ENCODE measurements around the gene PLEKHN1. TPM values are rescaled to one million over a fixed set of nuclear protein-coding genes. Genes with fewer than 3 reads are reported as not detected.

PLEKHN1 gene
- total and polyA plus RNA-seq, 2 of the 4 experiments (the other 2 are of a cell fraction) = 0.54 to 2.1 TPM

DNA sequence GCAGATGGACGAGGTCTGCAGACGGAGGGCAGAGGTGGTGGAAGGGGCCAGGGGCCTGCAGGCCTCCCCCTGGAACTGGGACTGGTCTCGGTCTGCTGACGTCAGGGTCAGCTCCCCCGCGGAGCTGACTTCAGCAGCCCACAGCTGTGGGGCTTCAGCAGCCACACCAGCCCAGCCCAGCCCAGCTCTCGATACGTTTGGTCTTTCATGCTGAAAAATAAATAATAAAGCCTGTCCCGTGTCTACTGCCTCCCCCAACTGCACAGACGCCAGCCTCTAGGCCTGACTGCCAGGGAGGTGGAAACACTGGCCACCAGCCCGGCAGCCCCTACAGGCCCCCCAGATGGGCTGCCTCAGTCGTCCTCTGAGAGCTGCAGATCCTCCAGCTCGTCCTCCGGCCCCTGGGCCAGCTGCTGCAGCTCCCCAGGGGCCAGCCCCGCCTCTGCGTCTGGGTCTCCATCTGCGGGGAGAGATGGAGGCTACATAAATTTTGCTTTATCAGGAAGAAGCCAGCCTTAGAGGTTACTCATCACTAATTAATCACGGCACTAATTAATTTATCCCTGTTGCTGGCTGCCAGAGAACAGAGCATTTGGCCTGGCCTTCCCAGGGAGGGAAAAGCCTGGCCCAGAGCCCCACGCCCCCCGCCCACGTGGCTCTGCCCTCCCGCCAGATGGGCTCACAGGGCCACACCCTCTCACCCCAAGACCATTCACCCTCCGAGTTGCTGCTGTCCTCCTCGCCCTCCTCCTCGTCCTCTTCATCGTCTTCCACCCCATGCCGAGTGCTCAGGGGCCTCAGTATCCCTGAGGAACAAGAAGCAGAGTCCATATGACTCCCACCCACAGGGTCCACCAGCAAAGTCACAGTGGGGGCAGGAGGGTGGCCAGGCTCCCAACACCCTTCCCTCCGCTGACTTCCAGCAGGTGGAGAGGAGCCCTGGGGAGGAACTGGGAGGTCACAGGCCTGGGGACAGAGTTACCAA lies 21.6 kb upstream of the PLEKHN1 start:
- DNase-seq (peak; percentile 83), ATAC-seq (ENCODE audit: low read depth) (peak; percentile 51)
- H2AK5ac ChIP-seq (ENCODE audit: low read depth, low read length) = peak overlapping the region; percentile 72
- dilution Hi-C loops (cut with HindIII; ENCODE audit: low sequenced_read_pairs, unreplicated experiment) (no loop called here), intact Hi-C loops (cut with micrococcal nuclease) (no loop called here), in situ Hi-C loops (cut with MboI; ENCODE audit: low sequenced_read_pairs) (no loop called here)
- no peak overlapping the region for H3K4me3 ChIP-seq (ENCODE audit: insufficient read depth, low read depth, low read length)
- H2BK15ac ChIP-seq (ENCODE audit: low read depth, low read length) = no peak overlapping the region
- peak overlapping the region; percentile 43; the same call in 1 of the 2 replicates for H2BK20ac ChIP-seq (ENCODE audit: low read depth, low read length)
- peaks cover 0 to 5% of the 10 kb centered on the region in 2 experiments; a peak in 1 of 4 replicates for H3K79me1 ChIP-seq (ENCODE audit: low read depth in 1 of 2, low read length in 2 of 2)
- peak overlapping the region; percentile 78; the same call in 1 of the 2 replicates for H3K23ac ChIP-seq (ENCODE audit: low read depth, low read length)
- H2AK9ac ChIP-seq (replicated peaks; ENCODE audit: low read depth, low read length, poor library complexity) = no peak overlapping the region
- H3K4me2 ChIP-seq (ENCODE audit: low read depth, low read length) = peak overlapping the region; percentile 35; the same call in 1 of the 2 replicates
- CTCF ChIA-PET = no interaction called here
- POLR2A ChIA-PET (ENCODE audit: unreplicated experiment) = no interaction called here
- BruUV-seq (replicated peaks) = no TSS peak
- peak overlapping the region; percentile 31 to 53; a peak in 2 of 4 replicates for H4K8ac ChIP-seq (ENCODE audit: low read depth in 2 of 2, low read length in 2 of 2)
- H4K20me1 ChIP-seq (ENCODE audit: insufficient read depth, low read length) = peaks cover 12% of the 10 kb centered on the region
- H2AFZ ChIP-seq (replicated peaks; ENCODE audit: low read length, poor library complexity) = peak overlapping the region; percentile 6
- peak overlapping the region; percentile 72 for H2BK5ac ChIP-seq (ENCODE audit: low read depth, low read length, poor library complexity, severe bottlenecking)
- no peaks in the 10 kb centered on the region for H3K9me3 ChIP-seq (ENCODE audit: control insufficient read depth, insufficient read depth, low read length)
- peaks cover 40% of the 10 kb centered on the region for H3K36me3 ChIP-seq (ENCODE audit: control insufficient read depth, insufficient read depth, low read length)
- peak overlapping the region; percentile 53; the same call in 1 of the 2 replicates for H3K18ac ChIP-seq (ENCODE audit: low read depth, low read length)
- H4K5ac ChIP-seq (ENCODE audit: low read depth, low read length) = peak overlapping the region; percentile 8; the same call in 1 of the 2 replicates
- H3K27ac ChIP-seq (ENCODE audit: insufficient read depth, low read length) = peak overlapping the region; percentile 82
- no peaks in the 10 kb centered on the region for H3K27me3 ChIP-seq (ENCODE audit: control insufficient read depth, insufficient read depth, low read length)
- TF ChIP-seq, protein P1, sequence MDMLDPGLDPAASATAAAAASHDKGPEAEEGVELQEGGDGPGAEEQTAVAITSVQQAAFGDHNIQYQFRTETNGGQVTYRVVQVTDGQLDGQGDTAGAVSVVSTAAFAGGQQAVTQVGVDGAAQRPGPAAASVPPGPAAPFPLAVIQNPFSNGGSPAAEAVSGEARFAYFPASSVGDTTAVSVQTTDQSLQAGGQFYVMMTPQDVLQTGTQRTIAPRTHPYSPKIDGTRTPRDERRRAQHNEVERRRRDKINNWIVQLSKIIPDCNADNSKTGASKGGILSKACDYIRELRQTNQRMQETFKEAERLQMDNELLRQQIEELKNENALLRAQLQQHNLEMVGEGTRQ (IDR thresholded peaks at IDR 0.05; ENCODE audit: low read depth, low read length) = 0 out of 2 replicates have a peak, but pooled peaks have one; percentile 7
- no peak for TF ChIP-seq MAZ (IDR thresholded peaks at IDR 0.05; ENCODE audit: borderline replicate concordance, low read depth, low read length)
- peak overlapping the region; percentile 42; the same call in 1 of the 2 replicates for H2BK120ac ChIP-seq (ENCODE audit: low read depth, low read length)
- peak overlapping the region; percentile 76 for H4K91ac ChIP-seq (ENCODE audit: insufficient read depth, low read depth, low read length)
- peaks cover 40% of the 10 kb centered on the region for H3K4me1 ChIP-seq (ENCODE audit: control insufficient read depth, insufficient read depth, low read length)
- no peaks in the 10 kb centered on the region for H3K9me1 ChIP-seq (ENCODE audit: insufficient read depth, low read length)
- H3K56ac ChIP-seq (ENCODE audit: extremely low read depth, insufficient read depth, low read length) = no peak overlapping the region
- H3K4ac ChIP-seq (ENCODE audit: low read depth, low read length) = peak overlapping the region; percentile 64
- 45% methylated on average over 6 of the region's 28 CpGs; no CpG with 5 or more reads in 1 of the 2 experiments for WGBS, 2 experiments (ENCODE audit: extremely low coverage in 2 of 2, insufficient read length in 1 of 2)
- H3K14ac ChIP-seq (replicated peaks; ENCODE audit: low read depth, low read length) = no peak overlapping the region
- no peak overlapping the region for H3K9ac ChIP-seq (ENCODE audit: low read depth, low read length)
